ENCODE measurements around the gene YPEL1. TPM values are rescaled to one million over a fixed set of nuclear protein-coding genes. Genes with fewer than 3 reads are reported as not detected.

YPEL1 gene
- total RNA-seq, 1 donor from 2014 or later = 11.5 TPM

GRCh38 chr22:21741790-21742189, 6.2 kb upstream of the YPEL1 start:
- Mint-ChIP-seq H3K27ac (ENCODE audit: unreplicated experiment) (no peak overlapping the region), H3K27me3 (ENCODE audit: unreplicated experiment) (peaks cover 2% of the 10 kb centered on the region), H3K9me3 (ENCODE audit: unreplicated experiment) (no peaks in the 10 kb centered on the region), H3K4me1 (ENCODE audit: unreplicated experiment) (peaks cover 3% of the 10 kb centered on the region), H3K4me3 (ENCODE audit: unreplicated experiment) (no peak overlapping the region), H3K36me3 (ENCODE audit: low read depth, unreplicated experiment) (no peaks in the 10 kb centered on the region)
- no peak for TF ChIP-seq CTCF (IDR thresholded peaks at IDR 0.05; ENCODE audit: unreplicated experiment)
- DNase-seq (ENCODE audit: low spot score) = no peak

GRCh38 chr22:21741059-21741458, 5.5 kb upstream of the YPEL1 start:
- no peak for DNase-seq (ENCODE audit: low spot score)
- peaks cover 2% of the 10 kb centered on the region for H3K27me3 Mint-ChIP-seq (ENCODE audit: unreplicated experiment)
- H3K4me3 Mint-ChIP-seq (ENCODE audit: unreplicated experiment) = no peak overlapping the region
- peaks cover 3% of the 10 kb centered on the region for H3K4me1 Mint-ChIP-seq (ENCODE audit: unreplicated experiment)
- H3K9me3 Mint-ChIP-seq (ENCODE audit: unreplicated experiment) = no peaks in the 10 kb centered on the region
- TF ChIP-seq CTCF (IDR thresholded peaks at IDR 0.05; ENCODE audit: unreplicated experiment) = no peak
- H3K27ac Mint-ChIP-seq (ENCODE audit: unreplicated experiment) = peak overlapping the region; percentile 30
- H3K36me3 Mint-ChIP-seq (ENCODE audit: low read depth, unreplicated experiment) = no peaks in the 10 kb centered on the region

GRCh38 chr22:21739828-21740377, 4.3 kb upstream of the YPEL1 start:
- H3K36me3 Mint-ChIP-seq (ENCODE audit: low read depth, unreplicated experiment) = no peaks in the 10 kb centered on the region
- peaks cover 4% of the 10 kb centered on the region for H3K27me3 Mint-ChIP-seq (ENCODE audit: unreplicated experiment)
- H3K4me3 Mint-ChIP-seq (ENCODE audit: unreplicated experiment) = peak overlapping the region; percentile 29
- DNase-seq (ENCODE audit: low spot score) = no peak
- H3K9me3 Mint-ChIP-seq (ENCODE audit: unreplicated experiment) = no peaks in the 10 kb centered on the region
- no peak for TF ChIP-seq CTCF (IDR thresholded peaks at IDR 0.05; ENCODE audit: unreplicated experiment)
- H3K27ac Mint-ChIP-seq (ENCODE audit: unreplicated experiment) = no peak overlapping the region
- H3K4me1 Mint-ChIP-seq (ENCODE audit: unreplicated experiment) = peaks cover 7% of the 10 kb centered on the region

DNA sequence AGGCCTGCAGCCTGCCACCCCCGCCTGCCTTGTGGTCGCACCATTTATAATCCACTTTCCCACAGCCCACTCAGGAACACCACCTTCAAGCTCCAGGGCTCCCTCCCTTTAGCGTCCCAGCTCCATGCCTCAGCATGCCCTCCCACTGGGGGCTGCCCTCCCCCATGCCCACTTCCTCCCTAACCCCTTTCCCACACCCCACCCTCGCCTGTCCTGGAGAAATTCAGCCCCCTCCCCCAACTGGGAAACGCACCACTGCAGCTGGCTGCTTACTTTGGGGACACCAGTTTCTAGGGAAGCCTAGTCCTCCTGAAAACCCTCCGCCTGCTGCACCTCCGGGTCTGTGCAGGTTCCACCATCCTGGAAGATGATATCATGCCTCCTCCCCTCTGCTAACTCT, 3.4 kb upstream of the YPEL1 start:
- H3K36me3 Mint-ChIP-seq (ENCODE audit: low read depth, unreplicated experiment) = no peaks in the 10 kb centered on the region
- H3K4me1 Mint-ChIP-seq (ENCODE audit: unreplicated experiment) = peaks cover 10% of the 10 kb centered on the region
- no peak overlapping the region for H3K27ac Mint-ChIP-seq (ENCODE audit: unreplicated experiment)
- no peaks in the 10 kb centered on the region for H3K9me3 Mint-ChIP-seq (ENCODE audit: unreplicated experiment)
- H3K4me3 Mint-ChIP-seq (ENCODE audit: unreplicated experiment) = peak overlapping the region; percentile 25
- no peak for DNase-seq (ENCODE audit: low spot score)
- peaks cover 4% of the 10 kb centered on the region for H3K27me3 Mint-ChIP-seq (ENCODE audit: unreplicated experiment)
- TF ChIP-seq CTCF (IDR thresholded peaks at IDR 0.05; ENCODE audit: unreplicated experiment) = no peak

- Mint-ChIP-seq H3K27me3 (ENCODE audit: unreplicated experiment) (peaks cover 7% of the 10 kb centered on the region), H3K27ac (ENCODE audit: unreplicated experiment) (no peak overlapping the region), H3K4me3 (ENCODE audit: unreplicated experiment) (no peak overlapping the region), H3K9me3 (ENCODE audit: unreplicated experiment) (no peaks in the 10 kb centered on the region), H3K36me3 (ENCODE audit: low read depth, unreplicated experiment) (no peaks in the 10 kb centered on the region), H3K4me1 (ENCODE audit: unreplicated experiment) (peaks cover 12% of the 10 kb centered on the region)
- no peak for DNase-seq (ENCODE audit: low spot score)
- no peak for TF ChIP-seq CTCF (IDR thresholded peaks at IDR 0.05; ENCODE audit: unreplicated experiment)
Measured at GRCh38 chr22:21738081-21738480, 2.5 kb upstream of the YPEL1 start.
